Heart right ventricle (tissue), 16 donors: Measurements from ENCODE around the gene TACR1. TPM values are rescaled to one million over a fixed set of nuclear protein-coding genes. Genes with fewer than 3 reads are reported as not detected.

Experiments
- ATAC-seq, 8 donors: fragments of 200-7000 bp; cut with Tn5 transposase; one replicate each; pipeline ENCODE4 v1.9.1; 2020; ENCODE audit warnings: mild to moderate bottlenecking in 8 of 8, moderate library complexity in 8 of 8, moderate number of reproducible peaks in 1 of 8
- DNase-seq, 2 donors: peaks; one replicate each; pipeline ENCODE4 v3.0.0-alpha.2; 2020
- H3K27ac ChIP-seq, 10 donors: fragments of 200-600 bp; sonication (generic) in 2 of 10; one replicate each; pipeline versions ENCODE4 v1.5.0 to v1.8.0; 2020 to 2022; ENCODE audit warnings: mild to moderate bottlenecking in 3 of 10
- H3K27me3 ChIP-seq, 7 donors: fragments of 200-600 bp; one replicate each; pipeline ENCODE4 v1.8.0; 2021 to 2022; ENCODE audit warnings: mild to moderate bottlenecking in 2 of 7
- H3K36me3 ChIP-seq, 9 donors: fragments of 200-600 bp; sonication (generic) in 1 of 9; one replicate each; pipeline versions ENCODE4 v1.5.0 to v1.8.0; 2020 to 2022; ENCODE audit warnings: mild to moderate bottlenecking in 2 of 9
- H3K4me1 ChIP-seq, 9 donors: fragments of 200-600 bp; sonication (generic) in 1 of 9; one replicate each; pipeline versions ENCODE4 v1.5.0 to v1.8.0; 2020 to 2022; ENCODE audit warnings: mild to moderate bottlenecking in 4 of 9
- H3K4me3 ChIP-seq, 10 donors: fragments of 200-600 bp; sonication (generic) in 2 of 10; one replicate each; pipeline versions ENCODE4 v1.5.0 to v1.8.0; 2020 to 2022; ENCODE audit warnings: mild to moderate bottlenecking in 7 of 10, moderate library complexity in 2 of 10
- H3K9me3 ChIP-seq, 11 donors: fragments of 200-600 bp in 10 of 11; sonication (generic) in 2 of 11; one replicate each; pipeline versions ENCODE4 v1.5.0 to v1.8.0; 2013 to 2022; ENCODE audit warnings: mild to moderate bottlenecking in 2 of 11, control low read depth in 1 of 11, moderate library complexity in 1 of 11
- CTCF ChIP-seq, 9 donors: fragments of 200-600 bp; sonication (generic) in 2 of 9; IDR thresholded peaks; one replicate each; pipeline versions ENCODE4 v1.5.0 to v1.8.0; 2021 to 2022; ENCODE audit warnings: antibody characterized with exemption in 9 of 9, mild to moderate bottlenecking in 5 of 9, moderate library complexity in 1 of 9
- WGBS, 2 donors: extraction: QIAGEN DNeasy Blood & Tissue Kit; methylation state at CpG; one replicate each; pipeline ENCODE4 v1.1.7; 2013; ENCODE audit warnings: inconsistent platforms in 1 of 2; 5-methylcytosine and 5-hydroxymethylcytosine counted together
- intact Hi-C, 10 donors: fragments of 100-400 bp; cut with DNase I; formaldehyde crosslinking; loops; one replicate each; pipeline versions ENCODE4 v1.11.1 to v1.14.2; 2022
- polyA plus RNA-seq, 2 donors: library from polyadenylated mRNA; stranded (reverse); fragments of 200-250 nt; gene quantifications; one replicate each; pipeline ENCODE4 v1.2.3, GENCODE V29; 2013
- total RNA-seq, 10 donors: library from RNA; stranded (reverse); fragmentation: NEBNext Ultra II Directional in 3 of 10; extraction: Animal tissue kit (Norgen Biotek cat#: 25700) in 3 of 10; gene quantifications; one replicate each; pipeline versions ENCODE4 v1.2.1 to v1.2.4, GENCODE V29; 2021 to 2023
- donor health status: Arrhythmogenic right ventricular cardiomyopathy.
- donor health status: ischemic (EF 13 %, LVEDD 7.1; RV severe dilation, severe dysfunction).
- donor health status: healthy with polysubstance abuse.
- donor health status: DM: no; HTN: yes; CAD: no.
- donor health status: DM: no; HTN: no; CAD: no.
- donor health status: ischemic (EF 25% LVEDD 6.9; RV normal size, moderate dysfunction).
- donor health status: ischemic (EF 25% LVEDD 5.7; RV mildly dilated, moderate dysfunction).
- donor health status: healthy.
- donor health status: DM: yes; HTN: yes; CAD: no.
- donor health status: Ischemic cardiomyopathy.
- donor health status: ischemic (EF 35%, LVEDD 5.7; RV mildly dilated, moderate dysfunction).
- donor health status: nonischemic (EF 11% LVEDD 7.7; RV severe dilation, severe dysfunction).
- donor health status: DM: yes; HTN: yes; CAD: no.
- donor health status: PGD.
- donor health status: ischemic (EF 29% LVEDD 5.4; RV normal size, mild dysfunction).
- donor health status: nonischemic (EF 23%, LVEDD 6.1; RV moderate dilation, normal function).

Gene TACR1
- total and polyA plus RNA-seq, 12 donors = 0.06 to 0.38 (median 0.17) TPM; not detected in 3

DNA sequence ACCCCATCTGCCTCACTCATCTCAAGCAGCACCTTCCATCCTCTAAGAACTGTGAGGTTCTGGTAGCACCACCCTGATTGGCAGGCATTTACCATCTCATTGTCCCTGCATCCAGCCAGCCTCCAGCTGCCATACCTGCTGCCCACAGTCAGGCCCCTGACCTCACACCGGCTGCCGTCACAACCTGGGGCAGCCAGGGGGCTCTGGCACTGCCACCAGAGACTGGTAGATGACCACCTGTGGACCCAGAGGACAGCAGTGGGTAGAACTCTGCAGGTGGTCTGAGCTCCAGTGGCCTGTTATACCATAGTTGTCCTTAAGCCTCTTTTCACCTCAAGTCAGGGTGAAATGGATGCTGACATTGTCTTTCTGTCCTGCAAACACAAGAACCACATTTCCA is 171.4 kb downstream of the TACR1 start:
- no peak for TF ChIP-seq CTCF (IDR thresholded peaks at IDR 0.05)
- Histone ChIP-seq H3K27me3 (no peaks in the 10 kb centered on the region), H3K4me1 (peaks cover 0 to 8% (median 0%) of the 10 kb centered on the region in 9 donors), H3K4me3 (no peak overlapping the region), H3K27ac (no peak overlapping the region), H3K9me3 (no peaks in the 10 kb centered on the region), H3K36me3 (no peaks in the 10 kb centered on the region)
- WGBS, 2 donors = 93 to 100% methylated on average over 2 of the region's 2 CpGs
- intact Hi-C loops = no loop called here
- ATAC-seq = no peak
- DNase-seq = no peak

- H3K4me1 ChIP-seq = peaks cover 0 to 9% (median 0%) of the 10 kb centered on the region in 9 donors
- DNase-seq (no peak), ATAC-seq (no peak)
- no peaks in the 10 kb centered on the region for H3K36me3 ChIP-seq
- no peak overlapping the region for H3K4me3 ChIP-seq
- 93 to 96% methylated on average over 2 of the region's 2 CpGs for WGBS, 2 donors
- no peak for TF ChIP-seq CTCF (IDR thresholded peaks at IDR 0.05)
- H3K27me3 ChIP-seq = no peaks in the 10 kb centered on the region
- no peaks in the 10 kb centered on the region for H3K9me3 ChIP-seq
- intact Hi-C loops = no loop called here
- H3K27ac ChIP-seq = no peak overlapping the region
Observed at GRCh38 chr2:75025633-75026380, 173.5 kb downstream of the TACR1 start.

DNA sequence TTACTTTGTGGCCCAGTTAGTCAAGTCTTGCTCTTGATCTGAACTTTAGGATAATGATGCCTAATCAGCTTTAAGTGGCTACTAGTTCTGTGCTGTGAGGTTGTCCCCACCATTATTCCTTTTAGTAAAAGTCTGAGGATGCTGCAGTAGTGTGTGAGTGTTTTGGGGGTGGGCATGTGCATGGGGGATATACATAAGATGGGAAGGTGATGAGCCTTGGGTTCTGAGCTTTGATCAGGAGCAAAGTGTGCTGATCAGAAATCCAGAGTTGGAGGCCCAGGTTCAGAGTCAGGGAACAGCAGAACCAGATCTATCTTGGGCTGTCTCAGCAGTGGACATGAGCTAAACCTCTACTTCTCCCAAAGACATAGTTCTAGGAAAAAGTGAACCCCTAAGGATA is 174.1 kb downstream of the TACR1 start:
- H3K36me3 ChIP-seq = no peaks in the 10 kb centered on the region
- no peaks in the 10 kb centered on the region for H3K9me3 ChIP-seq
- no peak overlapping the region for H3K27ac ChIP-seq
- H3K27me3 ChIP-seq = no peaks in the 10 kb centered on the region
- no peak for TF ChIP-seq CTCF (IDR thresholded peaks at IDR 0.05)
- ATAC-seq = no peak
- intact Hi-C loops = no loop called here
- no peak overlapping the region for H3K4me3 ChIP-seq
- DNase-seq = no peak
- peaks cover 0 to 10% (median 0%) of the 10 kb centered on the region in 9 donors for H3K4me1 ChIP-seq

DNA sequence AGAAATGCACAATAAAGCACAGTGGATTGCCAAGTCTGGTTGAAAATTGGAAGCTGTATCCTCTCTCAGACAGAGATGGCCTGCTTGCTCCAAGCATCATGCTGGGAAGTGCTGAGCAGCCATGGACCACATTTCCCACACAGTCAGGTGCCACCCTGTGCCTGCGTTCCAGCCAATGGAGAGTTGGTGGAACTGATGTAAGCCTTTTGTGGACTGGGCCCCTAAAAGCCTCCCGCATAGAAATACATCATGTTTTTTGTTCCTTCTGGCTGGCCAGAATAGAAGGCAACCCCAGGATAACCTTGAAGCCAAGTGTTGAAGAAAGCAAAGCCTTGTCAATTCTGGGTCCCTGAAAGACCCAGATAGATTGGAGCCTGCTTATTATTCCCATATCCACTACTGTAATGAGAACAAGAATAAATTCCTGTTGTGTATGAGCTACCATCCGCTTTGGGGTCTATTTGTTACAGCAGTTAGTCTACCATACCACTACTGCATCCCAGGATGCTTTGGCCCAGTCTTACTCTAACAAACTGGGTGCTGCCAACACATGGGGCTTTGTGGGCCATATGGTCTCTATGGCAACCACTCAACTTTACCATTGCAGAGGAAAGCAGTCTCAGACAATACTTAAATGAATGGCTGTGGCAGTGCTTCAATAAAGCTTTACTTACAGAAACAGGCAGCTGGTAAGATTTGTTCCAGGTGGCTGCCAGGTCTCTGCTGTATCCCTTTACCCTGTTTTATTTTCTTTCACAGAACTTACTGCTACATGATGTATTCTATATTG is 175.5 kb downstream of the TACR1 start:
- H3K4me3 ChIP-seq = no peak overlapping the region
- H3K27ac ChIP-seq = no peak overlapping the region
- no peak for TF ChIP-seq CTCF (IDR thresholded peaks at IDR 0.05)
- no peak for ATAC-seq
- intact Hi-C loops = no loop called here
- peaks cover 0 to 10% (median 0%) of the 10 kb centered on the region in 9 donors for H3K4me1 ChIP-seq
- no peaks in the 10 kb centered on the region for H3K27me3 ChIP-seq
- WGBS, 2 donors = 93 to 98% methylated on average over 3 of the region's 3 CpGs
- DNase-seq = no peak
- H3K9me3 ChIP-seq = no peaks in the 10 kb centered on the region
- no peaks in the 10 kb centered on the region for H3K36me3 ChIP-seq
